ENCODE data around the gene ZXDC. TPM values are rescaled to one million over a fixed set of nuclear protein-coding genes. Genes with fewer than 3 reads are reported as not detected.

The ZXDC gene
- total and polyA plus RNA-seq, 9 of the 15 experiments (the other 6 are each of a cell fraction or from before 2014, with no cell fraction given) = 0.59 to 13.4 (median 7.3) TPM

DNA sequence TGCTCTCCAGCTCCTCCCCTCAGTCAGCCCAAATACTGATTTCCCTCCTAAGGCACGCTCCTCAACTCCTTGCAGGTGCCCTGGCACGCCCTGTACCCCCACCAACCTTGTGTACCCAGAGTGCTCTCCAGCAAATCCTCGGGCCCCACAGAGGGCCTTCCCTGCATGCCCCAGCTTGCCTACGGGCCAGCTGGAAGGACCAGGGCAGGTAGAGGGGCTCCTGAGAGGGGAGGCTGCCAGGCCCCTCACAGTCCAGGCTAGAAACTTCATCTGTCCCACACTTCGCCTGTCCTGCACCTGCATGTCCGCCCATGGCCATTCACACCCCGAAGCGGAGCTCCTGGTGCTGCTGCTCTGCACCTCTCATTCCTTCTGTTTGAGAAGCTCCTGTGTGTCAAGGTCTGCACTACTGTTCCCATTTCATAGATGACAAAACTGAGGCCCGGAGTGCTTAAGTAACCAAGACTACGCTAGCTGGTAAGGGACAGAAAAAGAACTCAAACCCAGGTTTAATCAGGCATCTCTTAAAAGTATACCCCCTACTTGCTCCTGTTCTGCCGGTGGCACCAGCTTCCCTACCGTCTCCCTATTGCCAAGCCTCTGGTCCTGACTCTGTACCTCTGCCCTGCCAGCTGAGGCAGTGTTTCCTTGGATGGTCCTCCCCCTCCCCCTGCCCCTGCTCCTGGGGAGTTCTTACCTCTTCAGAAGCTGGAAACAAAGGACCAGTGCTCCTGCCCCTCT lies 35.6 kb downstream of the ZXDC start:
- ChIA-PET POLR2A (interaction anchor here (0.6 kb wide), 1 partner anchor 520 kb away, joined by 6 read pairs; no protein-coding TSS in a partner anchor), CTCF (ENCODE audit: low intra/inter-chr PET ratio) (no interaction called here)

More for the DNA sequence above, 35.6 kb downstream of the ZXDC start:
- Histone ChIP-seq H2AFZ (ENCODE audit: low read depth, low read length) (no peak overlapping the region), H3K27ac (ENCODE audit: extremely low read depth, low read depth, low read length) (no peak overlapping the region), H3K4me3 (no peak overlapping the region), H3K9me1 (ENCODE audit: control insufficient read depth, insufficient read depth, low read length) (no peaks in the 10 kb centered on the region), H3K9ac (ENCODE audit: insufficient read depth in 1 of 2, low read depth in 2 of 2, low read length in 2 of 2) (no peak overlapping the region), H3K79me2 (ENCODE audit: control insufficient read depth, insufficient read depth, low read length) (no peaks in the 10 kb centered on the region), H3K4me2 (ENCODE audit: insufficient read depth, low read length) (no peak overlapping the region), H3K36me3 (ENCODE audit: control insufficient read depth, insufficient read depth, low read length) (peaks cover 7% of the 10 kb centered on the region; the same call in 1 of the 3 replicates), H4K20me1 (replicated peaks; ENCODE audit: control insufficient read depth, insufficient read depth, low read length) (no peaks in the 10 kb centered on the region), H3K9me3 (replicated peaks; ENCODE audit: control insufficient read depth, insufficient read depth, low read depth, low read length) (no peaks in the 10 kb centered on the region), H3K4me1 (replicated peaks in 1 of 2; ENCODE audit: control insufficient read depth in 2 of 2, insufficient read depth in 2 of 2, low read length in 2 of 2) (no peaks in the 10 kb centered on the region), H3K27me3 (ENCODE audit: control insufficient read depth in 2 of 2, insufficient read depth in 2 of 2, low read length in 2 of 2) (no peaks in the 10 kb centered on the region)
- in situ Hi-C loops (cut with MboI) = no loop called here
- DNase-seq (ENCODE audit: extremely low read depth in 1 of 4, low spot score in 3 of 4) = no peak
- ATAC-seq = no peak
- WGBS (ENCODE audit: insufficient coverage, low coverage, missing lambda C conversion rate) = 94% methylated on average over 9 of the region's 12 CpGs
- FAIRE-seq = no peak
- intact Hi-C loops (cut with micrococcal nuclease) = no loop called here
- BruUV-seq (replicated peaks) = no TSS peak
- TF ChIP-seq RBM15 (IDR thresholded peaks at IDR 0.05; ENCODE audit: insufficient read depth, low read length) (no peak), ZC3H4 (CRISPR knock-in tag; IDR thresholded peaks at IDR 0.05; ENCODE audit: borderline replicate concordance) (no peak), BCOR (IDR thresholded peaks at IDR 0.05) (0 out of 2 replicates have a peak, but pooled peaks have one; percentile 14), KLF1 (tag; IDR thresholded peaks at IDR 0.05) (no peak), NFATC3 (IDR thresholded peaks at IDR 0.05) (no peak), RBM25 (IDR thresholded peaks at IDR 0.05; ENCODE audit: low read depth, low read length, severe bottlenecking) (peak; percentile 80), HDAC6 (IDR thresholded peaks at IDR 0.05; ENCODE audit: low read depth, low read length) (no peak), SUPT5H (IDR thresholded peaks at IDR 0.05) (no peak)
- TF ChIP-seq, protein P1, sequence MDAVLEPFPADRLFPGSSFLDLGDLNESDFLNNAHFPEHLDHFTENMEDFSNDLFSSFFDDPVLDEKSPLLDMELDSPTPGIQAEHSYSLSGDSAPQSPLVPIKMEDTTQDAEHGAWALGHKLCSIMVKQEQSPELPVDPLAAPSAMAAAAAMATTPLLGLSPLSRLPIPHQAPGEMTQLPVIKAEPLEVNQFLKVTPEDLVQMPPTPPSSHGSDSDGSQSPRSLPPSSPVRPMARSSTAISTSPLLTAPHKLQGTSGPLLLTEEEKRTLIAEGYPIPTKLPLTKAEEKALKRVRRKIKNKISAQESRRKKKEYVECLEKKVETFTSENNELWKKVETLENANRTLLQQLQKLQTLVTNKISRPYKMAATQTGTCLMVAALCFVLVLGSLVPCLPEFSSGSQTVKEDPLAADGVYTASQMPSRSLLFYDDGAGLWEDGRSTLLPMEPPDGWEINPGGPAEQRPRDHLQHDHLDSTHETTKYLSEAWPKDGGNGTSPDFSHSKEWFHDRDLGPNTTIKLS (IDR thresholded peaks at IDR 0.05; ENCODE audit: borderline replicate concordance, low read depth) = no peak
- TF ChIP-seq, protein P2, sequence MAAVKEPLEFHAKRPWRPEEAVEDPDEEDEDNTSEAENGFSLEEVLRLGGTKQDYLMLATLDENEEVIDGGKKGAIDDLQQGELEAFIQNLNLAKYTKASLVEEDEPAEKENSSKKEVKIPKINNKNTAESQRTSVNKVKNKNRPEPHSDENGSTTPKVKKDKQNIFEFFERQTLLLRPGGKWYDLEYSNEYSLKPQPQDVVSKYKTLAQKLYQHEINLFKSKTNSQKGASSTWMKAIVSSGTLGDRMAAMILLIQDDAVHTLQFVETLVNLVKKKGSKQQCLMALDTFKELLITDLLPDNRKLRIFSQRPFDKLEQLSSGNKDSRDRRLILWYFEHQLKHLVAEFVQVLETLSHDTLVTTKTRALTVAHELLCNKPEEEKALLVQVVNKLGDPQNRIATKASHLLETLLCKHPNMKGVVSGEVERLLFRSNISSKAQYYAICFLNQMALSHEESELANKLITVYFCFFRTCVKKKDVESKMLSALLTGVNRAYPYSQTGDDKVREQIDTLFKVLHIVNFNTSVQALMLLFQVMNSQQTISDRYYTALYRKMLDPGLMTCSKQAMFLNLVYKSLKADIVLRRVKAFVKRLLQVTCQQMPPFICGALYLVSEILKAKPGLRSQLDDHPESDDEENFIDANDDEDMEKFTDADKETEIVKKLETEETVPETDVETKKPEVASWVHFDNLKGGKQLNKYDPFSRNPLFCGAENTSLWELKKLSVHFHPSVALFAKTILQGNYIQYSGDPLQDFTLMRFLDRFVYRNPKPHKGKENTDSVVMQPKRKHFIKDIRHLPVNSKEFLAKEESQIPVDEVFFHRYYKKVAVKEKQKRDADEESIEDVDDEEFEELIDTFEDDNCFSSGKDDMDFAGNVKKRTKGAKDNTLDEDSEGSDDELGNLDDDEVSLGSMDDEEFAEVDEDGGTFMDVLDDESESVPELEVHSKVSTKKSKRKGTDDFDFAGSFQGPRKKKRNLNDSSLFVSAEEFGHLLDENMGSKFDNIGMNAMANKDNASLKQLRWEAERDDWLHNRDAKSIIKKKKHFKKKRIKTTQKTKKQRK (IDR thresholded peaks at IDR 0.05; ENCODE audit: borderline replicate concordance, low read depth, low read length) = no peak
- TF ChIP-seq, protein P3, sequence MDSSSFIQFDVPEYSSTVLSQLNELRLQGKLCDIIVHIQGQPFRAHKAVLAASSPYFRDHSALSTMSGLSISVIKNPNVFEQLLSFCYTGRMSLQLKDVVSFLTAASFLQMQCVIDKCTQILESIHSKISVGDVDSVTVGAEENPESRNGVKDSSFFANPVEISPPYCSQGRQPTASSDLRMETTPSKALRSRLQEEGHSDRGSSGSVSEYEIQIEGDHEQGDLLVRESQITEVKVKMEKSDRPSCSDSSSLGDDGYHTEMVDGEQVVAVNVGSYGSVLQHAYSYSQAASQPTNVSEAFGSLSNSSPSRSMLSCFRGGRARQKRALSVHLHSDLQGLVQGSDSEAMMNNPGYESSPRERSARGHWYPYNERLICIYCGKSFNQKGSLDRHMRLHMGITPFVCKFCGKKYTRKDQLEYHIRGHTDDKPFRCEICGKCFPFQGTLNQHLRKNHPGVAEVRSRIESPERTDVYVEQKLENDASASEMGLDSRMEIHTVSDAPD (CRISPR knock-in tag; IDR thresholded peaks at IDR 0.05) = no peak
